H1 (cell line): Measurements from ENCODE around the gene TXNDC12. TPM values are rescaled to one million over a fixed set of nuclear protein-coding genes. Genes with fewer than 3 reads are reported as not detected.

Experiments
- BACH1 ChIP-seq: IDR thresholded peaks from 2 replicates; pipeline ENCODE4 v1.6.1; 2012; ENCODE audit warnings: low read length, improper control_type of control experiment
- EGR1 ChIP-seq: IDR thresholded peaks from 2 replicates; pipeline ENCODE4 v1.6.1; 2011; ENCODE audit warnings: low read depth, low read length, borderline replicate concordance
- GTF2F1 ChIP-seq: IDR thresholded peaks from 2 replicates; pipeline ENCODE4 v1.6.1; 2012; ENCODE audit warnings: low read depth, low read length, improper control_type of control experiment, borderline replicate concordance
- SP2 ChIP-seq: IDR thresholded peaks from 2 replicates; pipeline ENCODE4 v1.6.1; 2012; ENCODE audit warnings: mild to moderate bottlenecking, low read length, inconsistent platforms
- TAF7 ChIP-seq: optimal IDR thresholded peaks from 2 replicates; pipeline ENCODE3; 2011; ENCODE audit warnings: low read depth, mild to moderate bottlenecking, inconsistent platforms, low read length, moderate library complexity, borderline replicate concordance
- polyA plus RNA-seq, 7 experiments: library from polyadenylated mRNA; depleted of rRNA in 3 of 7; stranded (reverse) in 5 of 7; unstranded in 2 of 7; fragments of >200 nt in 5 of 7; fragments of 200-250 nt in 2 of 7; gene quantifications; 1 replicate in 5 of 7; 2 replicates in 1 of 7; 4 replicates in 1 of 7; pipeline versions ENCODE4 v1.2.1 to v1.2.3, GENCODE V29; 2011 to 2013; ENCODE audit warnings: missing spikeins in 2 of 7, mixed read lengths in 2 of 7
- total RNA-seq: library from RNA; stranded (reverse); fragmentation: NEBNext Ultra II Directional; extraction: Animal tissue kit (Norgen Biotek cat#: 25700); gene quantifications from 2 replicates; pipeline ENCODE4 v1.2.1, GENCODE V29; 2021

The TXNDC12 gene
- total and polyA plus RNA-seq, 2 of the 8 experiments (the other 6 are each of a cell fraction or from before 2014, with no cell fraction given), result 35.2 to 89.8 TPM

DNA sequence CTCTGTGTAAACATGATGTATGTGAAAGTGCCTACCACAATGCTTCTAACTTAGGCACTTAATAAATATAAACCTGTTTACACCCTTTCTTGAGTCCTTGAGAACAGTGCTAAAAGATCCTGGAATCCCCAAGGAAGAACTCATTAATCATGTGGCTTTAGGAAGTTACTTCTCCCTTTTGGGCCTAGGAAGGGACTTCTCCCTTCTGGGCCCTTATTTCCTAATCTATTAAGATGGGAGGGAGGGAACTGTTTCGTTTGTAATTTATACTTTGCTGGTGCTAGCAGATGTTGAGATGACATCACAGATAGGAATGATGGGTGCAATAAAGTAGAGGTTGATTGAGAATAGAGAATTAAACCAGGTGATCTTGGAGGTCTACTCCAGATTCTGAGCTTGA is 2.3 kb upstream of the TXNDC12 start (continued):
- no peak for TF ChIP-seq TAF7
- TF ChIP-seq GTF2F1, result no peak
- no peak for TF ChIP-seq BACH1
- TF ChIP-seq SP2, result no peak
- TF ChIP-seq EGR1, result no peak
